AG04449 (cell line): ENCODE measurements around the gene CFAP221.

ENCODE experiments used
- CTCF ChIA-PET: fragments of 350-600 bp; formaldehyde crosslinking; extraction: SDS; loops from one replicate; lab custom pipeline; 2021; ENCODE audit warnings: antibody characterized with exemption; lab: Yijun Ruan, JAX
- POLR2A ChIA-PET: fragments of 400-600, 350-600 bp; formaldehyde crosslinking; extraction: SDS; loops from one replicate; lab custom pipeline; 2020; ENCODE audit warnings: antibody characterized with exemption, inconsistent platforms; lab: Yijun Ruan, JAX
- DNase-seq: peaks from one replicate; pipeline ENCODE4 v3.0.0-alpha.2; 2010; ENCODE audit warnings: low read depth, low spot score
- H3K4me3 ChIP-seq: 2 replicates; pipeline ENCODE4 v1.5.1; 2011; ENCODE audit warnings: low read depth, mild to moderate bottlenecking, control low read depth, low read length
- CTCF ChIP-seq: IDR thresholded peaks from one replicate; pipeline ENCODE4 v1.5.1; 2011; ENCODE audit warnings: mild to moderate bottlenecking, moderate library complexity, low read length, control low read depth, inconsistent platforms; ENCODE audit not compliant: insufficient read depth; ENCODE audit errors: missing control alignments

The CFAP221 gene

GRCh38 chr2:119647440-119648169 lies 103.4 kb downstream of the CFAP221 start:
- H3K4me3 ChIP-seq = no peak overlapping the region
- ChIA-PET POLR2A (no interaction called here), CTCF (interaction anchor here (0.8 to 15.7 kb wide), 4 partner anchors 10 to 527 kb away, joined by 3 to 269 read pairs (median 4); no protein-coding TSS in a partner anchor)
- TF ChIP-seq CTCF = no peak
- no peak for DNase-seq

- no peak for DNase-seq
- no peak overlapping the region for H3K4me3 ChIP-seq
- POLR2A ChIA-PET = no interaction called here
- no peak for TF ChIP-seq CTCF
- CTCF ChIA-PET = interaction anchor here (0.9 to 17.7 kb wide), 4 partner anchors 4 to 1031 kb away, joined by 3 to 269 read pairs (median 136); no protein-coding TSS in a partner anchor
Measured at GRCh38 chr2:119649364-119649917, 105.2 kb downstream of the CFAP221 start.

- no peak overlapping the region for H3K4me3 ChIP-seq
- ChIA-PET CTCF (interaction anchor here (0.9 to 17.7 kb wide), 4 partner anchors 5 to 1030 kb away, joined by 3 to 269 read pairs (median 136); no protein-coding TSS in a partner anchor), POLR2A (no interaction called here)
- no peak for DNase-seq
- TF ChIP-seq CTCF = no peak
Measured at GRCh38 chr2:119650206-119650605, 106.0 kb downstream of the CFAP221 start.

GRCh38 chr2:119650846-119651370 lies 106.7 kb downstream of the CFAP221 start:
- CTCF ChIA-PET = interaction anchor here (15.7 to 17.7 kb wide), 2 partner anchors 6 to 7 kb away, joined by 269 read pairs; no protein-coding TSS in a partner anchor
- DNase-seq = no peak
- no peak overlapping the region for H3K4me3 ChIP-seq
- no peak for TF ChIP-seq CTCF
- POLR2A ChIA-PET = no interaction called here

- no peak for TF ChIP-seq CTCF
- POLR2A ChIA-PET = no interaction called here
- DNase-seq = no peak
Measured at GRCh38 chr2:119657466-119658145, 113.4 kb downstream of the CFAP221 start.

More at GRCh38 chr2:119657466-119658145, 113.4 kb downstream of the CFAP221 start:
- CTCF ChIA-PET = interaction anchor here (0.9 to 17.7 kb wide), 2 partner anchors 13 to 248 kb away, joined by 3 to 269 read pairs; no protein-coding TSS in a partner anchor
- no peak overlapping the region for H3K4me3 ChIP-seq
